GM11168 (cell line): ENCODE measurements around the gene BIRC6.
"Not testable (repeated sequence)": the region's sequence is repeated elsewhere in the genome, so short reads cannot be mapped to it uniquely, and the experiment has no call there.

Experiments
- in situ Hi-C: fragments of 300-500 bp; cut with MboI; formaldehyde crosslinking; loops from one replicate; pipeline ENCODE4 v1.12.0; 2022; ENCODE audit warnings: low sequenced_read_pairs; ENCODE audit not compliant: unreplicated experiment

Gene BIRC6

GRCh38 chr2:32356681-32357317, at the start of gene BIRC6:
Gene BIRC6 (plus strand): TSS chr2:32357023. CDS start chr2:32357162, 139 bp downstream.
- in situ Hi-C loops, result no loop called here

- in situ Hi-C loops, result no loop called here
Measured at GRCh38 chr2:32310577-32310976, 46.2 kb upstream of the BIRC6 start.

GRCh38 chr2:32314886-32315285, 41.9 kb upstream of the BIRC6 start:
- in situ Hi-C loops, result no loop called here

GRCh38 chr2:32328679-32329078, 28.1 kb upstream of the BIRC6 start:
- in situ Hi-C loops, result not testable (repeated sequence)

- in situ Hi-C loops, result not testable (repeated sequence)
Measured at GRCh38 chr2:32329180-32329980, 27.4 kb upstream of the BIRC6 start.

GRCh38 chr2:32330136-32330535, 26.7 kb upstream of the BIRC6 start:
- in situ Hi-C loops, result no loop called here

- in situ Hi-C loops, result no loop called here
Measured at GRCh38 chr2:32342801-32343200, 14.0 kb upstream of the BIRC6 start.

GRCh38 chr2:32350797-32351196, 6.0 kb upstream of the BIRC6 start:
- in situ Hi-C loops, result not testable (repeated sequence)

- in situ Hi-C loops, result no loop called here
Measured at GRCh38 chr2:32355976-32356680, 695 bp upstream of the BIRC6 start.

- in situ Hi-C loops, result no loop called here
Measured at GRCh38 chr2:32357318-32358110, 691 bp downstream of the BIRC6 start.

GRCh38 chr2:32358111-32358482, 1.3 kb downstream of the BIRC6 start:
- in situ Hi-C loops, result no loop called here

- in situ Hi-C loops, result no loop called here
Measured at GRCh38 chr2:32360416-32360815, 3.6 kb downstream of the BIRC6 start.

- in situ Hi-C loops, result not testable (repeated sequence)
Measured at GRCh38 chr2:32362997-32363396, 6.2 kb downstream of the BIRC6 start.

GRCh38 chr2:32363597-32363996, 6.8 kb downstream of the BIRC6 start:
- in situ Hi-C loops, result no loop called here

- in situ Hi-C loops, result not testable (repeated sequence)
Measured at GRCh38 chr2:32364290-32364689, 7.5 kb downstream of the BIRC6 start.

GRCh38 chr2:32365679-32366078, 8.9 kb downstream of the BIRC6 start:
- in situ Hi-C loops, result not testable (repeated sequence)

- in situ Hi-C loops, result no loop called here
Measured at GRCh38 chr2:32366595-32366994, 9.8 kb downstream of the BIRC6 start.

- in situ Hi-C loops, result no loop called here
Measured at GRCh38 chr2:32369222-32369621, 12.4 kb downstream of the BIRC6 start.

GRCh38 chr2:32370942-32371341, 14.1 kb downstream of the BIRC6 start:
- in situ Hi-C loops, result not testable (repeated sequence)

- in situ Hi-C loops, result no loop called here
Measured at GRCh38 chr2:32372519-32373182, 15.8 kb downstream of the BIRC6 start.
